Neural progenitor cell (in vitro differentiated cells): ENCODE results near the gene AKR7A3.

ENCODE experiments used
- EZH2phosphoT487 ChIP-seq: fragments of 200-600 bp; sonication (generic); IDR thresholded peaks from 2 replicates; pipeline ENCODE4 v1.6.1; 2017; ENCODE audit warnings: antibody characterized with exemption
- TF ChIP-seq, protein P1 (sequence below): fragments of 200-600 bp; sonication (generic); IDR thresholded peaks from 2 replicates; pipeline ENCODE4 v1.5.1; 2017; ENCODE audit warnings: antibody characterized with exemption, mild to moderate bottlenecking

DNA sequence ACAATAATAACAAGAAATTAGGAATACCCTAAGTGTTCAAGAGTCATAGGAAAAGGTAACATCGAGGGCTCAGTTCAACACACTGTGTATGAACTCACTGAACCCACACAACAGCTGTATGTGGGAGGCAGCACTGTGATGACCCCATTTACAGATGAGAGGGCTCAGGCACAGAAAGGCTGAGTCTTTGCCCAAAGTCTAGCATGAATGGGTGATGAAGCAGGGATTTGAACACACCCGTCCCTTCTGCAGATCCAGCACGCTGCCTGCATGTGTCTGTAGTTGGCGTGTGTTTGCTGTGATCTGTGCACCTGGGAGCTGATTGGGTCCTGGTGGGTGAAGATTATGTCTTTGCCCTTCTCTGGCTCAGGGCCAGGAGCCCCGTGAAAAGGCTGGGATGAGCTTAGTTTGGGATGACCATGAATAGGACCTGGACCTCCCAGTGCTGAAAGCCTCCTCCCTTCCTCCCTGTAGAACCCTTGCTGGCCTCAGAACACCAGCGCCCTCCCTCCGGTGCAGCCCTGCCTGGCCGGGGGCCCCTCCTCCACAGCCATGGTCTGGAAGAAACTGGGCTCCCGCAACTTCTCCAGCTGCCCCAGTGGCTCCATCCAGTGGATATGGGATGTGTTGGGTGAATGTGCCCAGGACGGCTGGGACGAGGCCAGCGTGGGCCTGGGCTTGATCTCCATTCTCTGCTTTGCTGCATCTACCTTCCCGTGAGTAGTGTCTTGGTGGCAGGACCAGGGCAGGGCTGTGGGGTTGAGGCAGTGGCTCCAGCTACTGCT is 28.7 kb upstream of the AKR7A3 start:
- TF ChIP-seq, protein P1, sequence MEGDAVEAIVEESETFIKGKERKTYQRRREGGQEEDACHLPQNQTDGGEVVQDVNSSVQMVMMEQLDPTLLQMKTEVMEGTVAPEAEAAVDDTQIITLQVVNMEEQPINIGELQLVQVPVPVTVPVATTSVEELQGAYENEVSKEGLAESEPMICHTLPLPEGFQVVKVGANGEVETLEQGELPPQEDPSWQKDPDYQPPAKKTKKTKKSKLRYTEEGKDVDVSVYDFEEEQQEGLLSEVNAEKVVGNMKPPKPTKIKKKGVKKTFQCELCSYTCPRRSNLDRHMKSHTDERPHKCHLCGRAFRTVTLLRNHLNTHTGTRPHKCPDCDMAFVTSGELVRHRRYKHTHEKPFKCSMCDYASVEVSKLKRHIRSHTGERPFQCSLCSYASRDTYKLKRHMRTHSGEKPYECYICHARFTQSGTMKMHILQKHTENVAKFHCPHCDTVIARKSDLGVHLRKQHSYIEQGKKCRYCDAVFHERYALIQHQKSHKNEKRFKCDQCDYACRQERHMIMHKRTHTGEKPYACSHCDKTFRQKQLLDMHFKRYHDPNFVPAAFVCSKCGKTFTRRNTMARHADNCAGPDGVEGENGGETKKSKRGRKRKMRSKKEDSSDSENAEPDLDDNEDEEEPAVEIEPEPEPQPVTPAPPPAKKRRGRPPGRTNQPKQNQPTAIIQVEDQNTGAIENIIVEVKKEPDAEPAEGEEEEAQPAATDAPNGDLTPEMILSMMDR: peak; percentile 13
- no peak for TF ChIP-seq EZH2phosphoT487
